Stimulated activated CD8-positive, alpha-beta memory T cell treated with anti-CD3 and anti-CD28 coated beads, Interleukin-12 subunit alpha, Interleukin-12 subunit beta, amount 100 ng/mL, for 4 hours (primary cell): ENCODE measurements around the gene SND1.
A peak's percentile ranks its signal among the peaks of the same experiment; 100 is the strongest.

ENCODE experiments used
- DNase-seq: peaks from one replicate; pipeline ENCODE4 v3.0.0-alpha.2; 2020; ENCODE audit warnings: low read depth

SND1 gene

DNA sequence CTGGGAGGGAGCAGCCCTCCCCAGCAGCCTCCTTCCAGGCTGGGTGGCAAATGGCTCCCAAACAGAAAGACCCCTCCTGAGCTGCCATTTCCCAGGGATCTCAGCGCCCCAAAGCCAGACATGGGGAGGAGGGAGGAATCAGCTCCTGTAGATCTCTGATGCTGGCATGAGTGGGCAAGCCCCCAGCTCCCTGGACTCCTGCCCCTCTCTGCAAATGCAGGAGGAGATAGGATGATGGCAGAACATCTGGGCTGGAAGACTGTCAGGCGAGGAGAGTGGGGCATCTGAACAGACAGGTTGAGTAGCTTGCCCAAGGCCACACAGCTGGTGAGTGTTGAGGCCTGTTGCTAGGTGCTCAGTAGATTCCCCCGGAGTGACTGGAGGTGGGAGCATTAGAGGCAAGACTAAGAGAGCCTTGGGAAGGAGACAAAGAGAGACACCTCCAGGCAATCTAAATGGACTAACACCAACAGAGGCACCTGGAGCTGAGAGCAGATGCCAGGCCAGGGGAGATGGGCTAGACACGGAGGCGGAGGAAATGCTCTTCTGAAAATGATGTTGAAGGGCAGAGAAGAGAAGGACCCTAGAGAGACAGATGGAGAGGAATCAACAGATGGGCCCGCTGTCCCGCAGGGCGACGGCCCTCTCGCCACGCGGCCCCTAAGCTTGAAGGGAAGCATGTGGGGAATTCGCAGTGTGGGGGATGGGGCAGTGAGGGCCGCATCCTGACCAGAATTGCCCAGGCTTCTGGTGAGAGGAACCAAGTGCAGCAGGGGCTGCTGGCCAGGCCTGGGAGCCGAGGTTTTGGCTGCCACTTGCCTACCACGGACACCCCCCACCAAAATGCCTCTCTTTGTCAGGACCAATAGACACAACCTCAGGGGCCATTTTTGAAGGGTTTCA, 464.1 kb downstream of the SND1 start:
- no peak for DNase-seq

DNA sequence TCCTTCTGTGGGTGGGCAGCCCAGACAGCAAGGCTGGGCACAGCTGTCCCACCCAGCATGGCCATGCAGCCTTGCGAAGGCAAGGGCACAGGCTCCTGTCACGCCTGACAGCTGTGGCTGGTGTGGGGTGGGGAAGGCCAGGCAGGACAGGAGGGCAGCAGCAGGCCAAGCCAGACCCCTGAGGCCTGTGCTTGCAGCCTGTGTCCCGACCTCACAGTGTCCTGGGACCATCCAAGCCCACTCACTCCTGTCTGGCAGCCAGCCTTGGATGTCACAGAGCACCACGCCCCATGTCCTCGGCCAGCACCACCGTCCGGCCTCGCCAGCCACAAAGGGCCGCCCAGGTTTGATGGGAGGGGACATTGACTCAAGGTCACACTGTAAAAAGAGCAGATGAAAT, 464.7 kb downstream of the SND1 start:
- DNase-seq, result no peak

DNA sequence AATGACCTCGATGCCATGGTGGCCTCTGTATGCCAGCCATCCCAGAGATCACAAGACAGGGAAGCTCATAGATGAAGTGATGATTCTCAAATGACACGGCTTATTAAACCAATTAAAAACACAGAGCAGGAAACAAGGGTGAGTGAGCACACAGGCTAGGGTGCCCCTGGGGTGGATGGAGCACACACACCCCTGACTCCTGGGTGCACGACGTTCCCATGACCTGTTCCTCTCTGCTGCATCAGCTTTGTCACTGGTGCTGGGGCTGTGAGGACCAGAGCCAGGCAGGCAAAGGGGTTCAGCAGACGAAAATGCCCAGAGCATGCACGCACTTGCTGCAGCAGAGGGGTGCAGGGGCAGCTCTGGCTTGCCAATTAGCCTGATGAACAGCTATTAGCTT, 465.7 kb downstream of the SND1 start:
- no peak for DNase-seq

DNA sequence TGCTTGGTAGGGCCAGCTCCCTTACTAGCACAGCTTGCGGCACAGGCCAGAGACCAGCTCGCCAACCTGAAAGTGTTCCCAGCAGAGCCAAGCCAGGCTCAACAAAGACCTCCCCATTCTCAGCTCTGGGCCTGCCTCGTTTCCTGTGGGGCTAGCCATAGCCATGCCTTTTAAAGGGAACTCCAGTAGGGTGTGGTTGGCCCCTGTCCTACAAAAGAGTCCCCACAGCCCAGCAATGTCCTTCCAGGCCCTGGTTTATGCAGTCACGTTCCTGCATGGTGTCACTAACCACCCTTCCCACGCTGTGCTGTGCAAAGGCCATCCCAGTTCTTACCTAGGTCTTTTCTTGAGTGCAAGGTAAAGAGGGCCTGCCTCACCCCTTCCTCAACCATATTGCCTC, 467.0 kb downstream of the SND1 start:
- DNase-seq, result no peak

DNA sequence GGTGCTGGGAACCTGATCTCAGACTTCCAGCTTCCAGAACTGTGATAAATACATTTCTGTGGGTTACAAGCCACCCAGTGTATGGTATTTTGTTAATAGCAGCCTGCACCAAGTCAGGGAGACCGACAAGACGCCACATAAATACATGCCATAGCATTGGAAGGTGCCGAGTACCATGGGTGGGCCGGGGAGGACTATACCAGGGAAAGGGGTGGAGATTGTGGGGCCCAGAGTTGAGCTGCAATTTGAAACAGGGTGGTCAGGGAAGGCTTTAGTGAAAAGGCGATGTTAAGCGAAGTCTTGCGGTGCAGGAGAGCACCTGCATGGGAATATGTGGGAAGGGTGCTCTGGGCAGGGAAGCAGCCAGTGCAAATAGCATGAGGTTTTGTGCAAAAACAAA, 468.1 kb downstream of the SND1 start:
- no peak for DNase-seq

DNA sequence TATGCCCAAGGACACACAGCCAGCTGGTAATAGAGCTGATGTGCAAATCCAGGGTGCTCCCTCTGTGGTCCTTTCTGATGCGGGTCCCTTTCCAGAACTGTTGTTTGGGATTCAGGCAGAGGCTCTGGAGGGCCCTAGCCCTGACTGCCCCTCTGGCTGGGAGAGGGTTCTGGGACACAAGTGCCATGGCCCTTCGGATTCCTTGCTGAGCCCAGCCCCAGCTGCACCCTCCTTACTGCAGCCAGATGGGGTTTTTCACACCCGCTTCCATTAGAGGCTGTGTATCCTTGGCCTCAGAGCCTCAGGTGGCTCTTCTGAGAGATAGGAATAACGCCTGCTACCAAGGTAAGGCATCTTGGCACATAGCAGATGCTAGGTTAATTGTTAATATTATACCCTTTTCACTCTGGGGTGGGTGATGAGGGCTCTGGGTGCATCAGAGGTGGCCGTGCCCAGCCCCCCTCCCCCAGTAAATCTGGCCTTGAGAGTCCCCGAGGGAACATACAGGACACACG, 469.0 kb downstream of the SND1 start:
- DNase-seq, result no peak

DNA sequence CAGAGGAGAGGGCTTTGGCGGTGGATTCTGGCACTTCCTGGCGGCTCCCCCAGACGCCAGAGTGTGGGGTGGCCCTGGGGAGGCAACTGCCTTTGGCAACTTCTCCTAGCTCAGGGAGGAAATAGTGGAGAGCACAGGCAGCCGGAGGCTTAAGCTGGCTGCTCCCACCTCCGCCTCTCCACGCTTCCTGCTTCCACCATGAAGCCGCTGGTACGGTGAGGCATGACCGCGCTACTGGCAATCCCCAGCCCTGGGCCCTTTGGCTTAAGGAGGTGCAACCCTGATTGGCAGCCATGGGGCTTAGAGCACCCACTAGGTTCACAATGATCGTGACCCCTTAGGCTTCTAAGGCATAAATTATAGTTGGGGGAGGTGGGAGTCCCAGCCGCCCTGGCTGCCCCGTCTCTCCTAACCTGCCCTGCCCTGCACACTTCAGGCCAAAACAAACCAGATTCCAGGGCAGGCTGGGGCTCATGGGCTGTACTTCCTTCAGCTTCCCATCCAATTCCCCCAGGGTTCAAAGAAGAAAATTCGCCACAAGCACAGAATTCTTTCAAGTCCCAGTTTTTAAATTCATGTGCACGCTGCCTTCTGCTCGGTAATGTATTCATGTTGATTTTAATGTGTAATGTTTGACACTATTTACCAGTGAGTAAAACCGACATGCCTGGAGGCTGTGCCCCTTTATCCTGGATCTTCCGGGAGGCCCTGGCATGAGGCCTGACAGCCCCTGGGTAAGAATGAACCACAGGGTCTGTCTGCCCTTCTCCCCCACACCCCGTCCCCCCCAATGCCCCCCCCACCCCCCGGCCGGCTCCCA, 469.9 kb downstream of the SND1 start:
- DNase-seq, result no peak

DNA sequence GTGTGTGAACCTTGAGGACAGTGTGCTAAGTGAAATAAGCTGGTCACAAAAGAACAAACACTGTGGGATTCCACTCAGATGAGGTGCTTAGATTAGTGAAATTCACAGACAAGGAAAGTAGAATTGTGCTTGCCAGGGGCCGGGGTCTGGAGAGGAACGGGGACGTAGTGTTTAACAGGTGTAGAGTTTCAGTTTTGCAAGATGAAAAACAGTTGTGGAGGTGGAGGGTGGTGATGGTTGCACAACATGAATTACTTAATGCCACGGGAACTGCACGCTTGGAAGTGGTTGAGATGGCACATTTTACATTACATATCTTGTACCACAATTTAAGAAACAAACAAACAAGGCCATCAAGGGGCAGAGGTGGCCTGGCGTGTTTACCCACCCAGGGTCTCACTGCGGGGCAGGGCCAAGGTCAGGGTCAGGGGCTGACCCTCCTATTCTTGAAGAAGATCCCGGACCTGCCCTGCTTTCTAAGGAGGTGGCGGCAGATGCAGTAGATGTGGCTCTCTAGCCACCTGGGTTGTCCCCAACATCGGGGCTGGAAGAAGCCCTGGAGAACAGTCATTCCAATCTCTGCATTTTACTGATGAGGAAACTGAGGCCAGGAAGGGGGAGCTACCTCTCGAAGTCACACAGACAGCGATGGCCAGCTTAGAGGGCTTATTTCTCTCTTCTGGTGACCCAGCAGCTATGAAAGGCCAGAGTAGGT, 470.7 kb downstream of the SND1 start:
- DNase-seq, result no peak

DNA sequence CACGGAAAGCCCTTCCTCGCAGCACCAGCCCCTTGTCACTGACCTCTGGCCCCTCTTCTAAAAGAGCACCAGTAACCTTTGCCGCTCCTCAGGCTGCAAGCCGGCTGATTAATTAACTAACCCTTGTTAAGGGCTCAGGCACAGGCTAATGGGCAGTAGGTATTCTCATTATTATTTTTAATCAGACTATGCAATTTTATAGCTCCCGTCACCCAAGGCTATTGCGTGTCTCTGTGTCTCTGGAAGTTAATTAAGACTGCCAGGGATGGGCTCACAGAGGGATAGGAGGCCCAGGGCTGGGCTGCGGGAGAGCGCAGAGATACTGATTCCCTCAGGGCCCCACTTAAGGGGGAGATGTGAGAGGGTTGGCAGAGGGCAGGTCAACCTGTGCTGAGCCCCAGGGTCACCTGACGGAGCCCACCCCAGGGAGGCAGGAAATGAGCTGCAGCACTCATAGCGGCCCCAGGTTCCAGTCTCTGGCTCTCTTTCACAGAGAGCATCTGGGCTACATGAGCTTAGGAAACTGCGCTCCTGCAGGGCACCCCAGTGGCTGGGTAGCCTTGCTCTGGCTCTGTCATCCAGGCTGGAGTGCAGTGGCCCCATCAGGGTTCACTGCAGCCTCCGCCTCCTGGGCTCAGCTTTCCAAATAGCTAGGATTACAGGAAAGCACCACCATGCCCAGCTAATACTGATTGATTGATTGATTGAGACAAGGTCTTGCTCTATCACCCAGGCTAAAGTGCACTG, 471.5 kb downstream of the SND1 start:
- DNase-seq, result no peak

DNA sequence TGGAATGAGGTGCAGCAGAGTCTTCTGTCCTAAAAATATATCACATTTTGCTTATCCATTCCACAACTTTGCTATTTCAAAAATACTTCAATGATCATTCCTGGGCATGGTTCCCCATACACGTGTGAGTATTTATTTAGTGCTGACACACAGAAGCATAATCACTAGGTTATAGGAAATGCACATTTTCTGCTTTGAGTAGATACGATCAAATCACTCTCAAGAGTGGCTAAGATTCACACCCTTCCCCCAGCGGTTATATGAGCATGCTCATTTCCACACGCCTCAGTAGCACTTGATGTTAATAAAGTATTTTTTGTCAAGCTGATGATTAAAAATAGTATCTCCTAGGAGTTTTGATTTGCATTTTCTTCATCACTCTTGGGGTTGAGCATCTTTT, 472.8 kb downstream of the SND1 start:
- DNase-seq, result no peak

DNA sequence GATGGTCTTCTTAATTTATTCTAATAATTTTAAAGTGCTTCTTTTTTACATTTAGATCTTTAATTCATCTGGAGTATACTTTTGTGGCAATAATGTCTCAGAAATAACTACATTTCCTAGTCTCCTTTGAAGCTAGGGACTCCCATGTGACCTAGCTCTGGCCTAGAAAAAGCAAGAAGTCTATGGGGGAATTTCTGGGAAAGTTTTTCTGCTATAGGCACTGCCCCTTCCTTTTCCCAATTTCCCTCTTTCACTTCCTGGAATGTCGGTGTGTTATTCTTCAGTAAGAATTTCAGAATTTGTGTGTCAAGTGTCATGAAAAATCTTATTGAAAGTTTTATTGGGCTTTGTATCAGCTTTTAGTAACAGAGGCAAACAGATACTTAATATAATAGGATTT, 473.8 kb downstream of the SND1 start:
- DNase-seq, result no peak

DNA sequence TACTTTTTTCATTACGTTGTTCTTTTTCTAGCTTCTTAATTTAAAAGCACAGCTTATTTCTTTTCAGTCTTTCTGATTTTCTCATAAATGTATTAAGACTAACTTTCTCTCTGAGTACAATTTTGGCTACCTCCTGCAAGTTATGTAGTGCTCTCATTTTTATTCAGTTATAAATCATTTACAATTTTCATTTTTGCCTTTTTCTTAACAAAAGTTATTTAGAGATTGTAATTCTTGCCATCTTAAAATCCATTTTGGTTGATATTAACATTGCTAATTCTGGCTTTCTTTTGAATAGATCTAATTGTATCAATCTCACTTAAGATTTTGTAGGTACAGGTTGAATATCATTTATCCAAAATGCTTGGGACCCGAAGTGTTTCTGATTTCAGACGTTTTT, 476.4 kb downstream of the SND1 start:
- no peak for DNase-seq

DNA sequence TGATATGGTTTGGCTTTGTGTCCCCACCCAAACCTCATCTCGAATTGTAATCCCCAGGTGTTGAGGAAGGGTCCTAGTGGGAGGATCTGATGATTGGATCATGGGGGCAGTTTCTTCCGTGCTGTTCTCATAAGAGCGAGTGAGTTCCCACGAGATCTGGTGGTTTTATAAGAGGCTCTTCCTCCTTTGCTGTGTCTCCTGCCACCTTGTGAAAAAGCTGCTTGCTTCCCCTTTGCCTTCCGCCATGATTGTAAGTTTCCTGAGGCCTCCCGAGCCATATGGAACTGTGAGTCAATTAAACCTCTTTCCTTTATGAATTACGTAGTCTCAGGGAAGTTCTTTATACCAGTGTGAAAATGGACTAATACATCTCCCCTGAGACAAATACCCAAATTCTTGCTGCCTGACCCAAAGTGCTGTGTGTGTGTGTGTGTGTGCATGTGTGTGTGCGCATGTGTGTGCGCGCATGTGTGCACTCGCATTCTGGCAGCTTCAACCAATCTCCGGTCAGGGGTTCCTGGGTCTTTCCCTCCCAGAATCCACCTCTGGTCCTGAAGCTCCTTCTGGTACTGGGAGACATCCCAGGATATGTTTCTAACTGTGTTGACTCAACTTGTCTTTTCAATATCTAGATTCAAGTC, 477.4 kb downstream of the SND1 start:
- no peak for DNase-seq

DNA sequence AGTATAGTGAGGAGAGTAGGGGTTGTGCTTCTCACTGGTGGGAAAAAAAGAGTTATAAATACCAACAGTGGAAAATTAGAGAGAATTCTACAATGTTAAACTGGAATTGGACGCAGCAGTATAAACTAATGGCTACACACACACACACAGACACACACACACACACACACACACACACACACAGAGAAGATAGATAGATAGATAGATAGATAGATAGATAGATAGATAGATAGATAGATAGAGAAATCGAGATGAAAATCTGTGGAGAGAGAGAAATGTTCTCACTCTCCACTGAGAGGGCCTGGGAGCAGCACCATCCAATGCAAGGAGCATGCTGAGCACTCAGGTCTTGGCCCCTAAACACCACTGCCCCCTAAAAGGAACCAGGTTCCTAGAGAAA, 479.1 kb downstream of the SND1 start:
- no peak for DNase-seq

DNA sequence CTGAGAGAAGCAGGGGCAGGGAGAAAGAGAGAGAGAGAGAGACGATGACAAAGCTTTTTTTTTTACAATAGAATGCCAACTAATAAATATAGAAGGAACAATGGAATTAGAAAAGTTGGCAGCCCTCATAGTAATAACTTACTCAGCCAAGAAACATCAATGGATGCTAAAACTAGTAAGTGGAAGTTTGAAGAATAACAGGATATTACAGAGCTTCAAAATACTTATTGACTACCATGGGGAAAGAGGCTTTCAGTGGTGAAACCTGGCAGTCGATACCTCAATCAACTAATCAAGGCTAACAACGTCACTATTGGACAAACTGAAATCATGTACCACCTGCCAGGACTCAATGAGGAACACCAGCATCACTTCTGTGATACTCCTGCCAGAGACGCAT, 479.7 kb downstream of the SND1 start:
- DNase-seq, result no peak

DNA sequence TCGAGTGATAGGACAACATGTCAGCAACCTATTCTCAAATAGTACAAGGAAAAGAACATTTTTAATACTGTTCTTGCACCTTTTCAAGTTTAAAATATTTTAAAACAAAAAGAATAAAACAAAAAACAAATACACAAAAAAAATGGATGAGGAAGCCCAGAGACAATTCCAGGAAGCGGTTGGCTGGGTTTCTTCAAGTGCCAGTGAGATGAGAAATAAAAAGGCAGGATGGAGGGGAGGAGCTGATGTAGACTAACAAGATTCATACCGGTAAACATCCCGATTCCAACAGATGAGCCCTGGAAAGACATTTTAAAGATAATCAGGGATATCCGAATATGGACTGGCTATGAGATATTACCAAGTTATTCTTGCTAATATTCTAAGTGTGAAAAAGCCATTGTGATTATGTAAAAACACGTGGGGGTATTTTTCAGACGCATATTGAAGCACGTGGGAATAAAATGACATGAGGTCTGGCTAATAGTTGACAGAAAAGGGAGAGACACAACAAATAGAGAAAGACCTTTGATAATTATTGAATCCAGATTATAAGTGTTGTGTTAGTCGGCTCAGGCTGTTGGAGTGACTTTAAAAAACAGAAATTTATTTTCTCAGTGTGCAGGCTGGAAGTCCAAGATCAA, 480.6 kb downstream of the SND1 start:
- DNase-seq, result no peak

DNA sequence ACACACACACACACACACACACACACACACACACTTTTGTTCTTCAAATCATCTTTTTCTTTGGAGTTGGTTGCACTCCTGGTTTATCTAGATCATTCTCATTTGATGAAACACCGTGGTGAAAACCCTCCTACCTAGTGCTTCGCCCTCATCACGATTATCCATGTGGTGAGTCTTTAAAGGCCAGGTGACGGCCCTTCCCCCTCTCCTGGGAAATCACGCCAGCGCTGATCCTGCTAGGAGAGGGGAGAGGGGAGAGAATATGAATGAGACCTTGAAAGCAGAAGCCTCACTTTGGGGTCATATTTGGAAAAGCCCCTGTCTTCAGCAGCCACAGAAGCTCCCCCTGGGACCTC, 483.1 kb downstream of the SND1 start:
- DNase-seq, result no peak

DNA sequence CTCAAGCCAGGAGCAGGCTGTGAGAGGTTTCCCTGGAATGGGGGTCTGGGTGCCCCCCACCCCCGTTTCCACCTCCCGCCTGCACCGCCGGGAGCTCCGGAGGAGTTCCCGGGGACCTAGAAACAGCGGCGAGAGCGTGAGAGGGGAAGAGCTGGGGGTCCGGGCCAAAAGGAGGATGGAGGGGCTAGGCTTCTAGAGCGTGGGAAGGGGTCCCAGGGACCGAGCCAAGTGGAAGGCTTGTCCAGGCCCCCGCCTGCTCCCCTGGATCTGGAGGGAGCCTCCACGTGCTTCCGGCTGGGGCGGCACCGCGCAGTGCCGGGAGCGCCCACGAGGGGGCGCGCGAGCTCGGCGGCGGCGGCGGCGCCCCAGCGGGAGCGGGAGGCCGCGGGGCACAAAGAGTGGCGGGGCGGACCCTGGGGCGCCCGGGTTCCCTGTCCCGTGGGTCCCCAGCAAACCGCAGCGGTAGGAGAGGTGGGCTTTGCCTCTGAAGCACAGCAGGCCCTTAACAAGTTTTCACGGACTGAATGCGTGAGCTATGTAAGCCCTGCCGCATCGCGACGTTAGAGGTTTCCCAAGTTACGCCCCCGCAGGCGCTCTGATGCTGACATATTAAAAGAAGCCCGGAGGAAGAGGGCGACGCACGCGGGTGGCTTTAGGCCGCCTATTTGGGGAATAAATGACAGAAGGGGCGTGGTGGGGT, 483.7 kb downstream of the SND1 start:
- peak; percentile 58 for DNase-seq

DNA sequence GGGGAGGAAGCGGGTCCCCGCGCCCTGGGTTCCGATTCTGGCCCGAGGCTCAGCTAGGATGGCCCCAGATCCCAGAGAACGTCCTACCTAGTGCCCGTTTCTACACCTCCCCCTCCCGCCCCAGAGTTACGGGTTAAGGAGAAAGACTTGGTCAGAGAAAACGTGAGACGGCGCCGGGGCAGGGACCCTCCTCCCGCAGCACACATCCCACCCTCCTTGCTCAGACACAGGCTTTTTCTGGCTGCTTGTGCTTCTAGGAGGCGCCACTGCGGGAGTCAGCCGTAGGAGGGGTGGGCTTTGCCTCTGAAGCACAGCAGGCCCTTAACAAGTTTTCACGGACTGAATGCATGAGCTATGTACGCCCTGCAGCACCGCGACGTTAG, 484.2 kb downstream of the SND1 start:
- DNase-seq, result no peak

DNA sequence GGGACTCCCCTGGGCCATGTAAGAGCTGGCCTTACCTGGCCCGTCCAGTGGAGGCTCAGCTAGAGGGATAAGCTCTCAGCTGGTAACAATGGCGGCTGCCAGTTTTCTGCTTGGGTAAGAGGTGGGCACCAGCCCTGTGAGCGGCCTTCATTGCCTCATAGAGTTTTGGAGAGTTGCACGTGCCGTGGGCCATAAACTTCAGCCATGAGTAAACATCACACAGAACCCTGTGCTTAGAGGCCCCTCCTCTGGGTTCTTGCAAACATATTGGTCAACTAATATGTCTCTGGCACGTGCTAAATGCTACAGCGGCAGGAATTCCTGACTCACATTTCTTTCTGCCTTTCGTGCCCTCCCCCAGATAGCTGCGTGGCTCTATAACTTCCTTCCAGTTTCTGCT, 485.2 kb downstream of the SND1 start:
- DNase-seq, result no peak
